Osteoblast (primary cell): ENCODE results near the gene SLC35B1. TPM values are rescaled to one million over a fixed set of nuclear protein-coding genes. Genes with fewer than 3 reads are reported as not detected.
A peak's percentile ranks its signal among the peaks of the same experiment; 100 is the strongest.

Source experiments
- DNase-seq: peaks from one replicate; pipeline ENCODE4 v3.0.0; 2011; ENCODE audit warnings: low spot score, mixed read lengths; ENCODE audit not compliant: insufficient read length; ENCODE audit errors: missing footprints
- H2AFZ ChIP-seq: 2 replicates; pipeline ENCODE4 v1.6.0; 2011; ENCODE audit warnings: mild to moderate bottlenecking, low read length
- H3K27ac ChIP-seq: 2 replicates; pipeline ENCODE4 v1.5.1; 2011; ENCODE audit warnings: mild to moderate bottlenecking, low read depth, low read length, moderate library complexity
- H3K27me3 ChIP-seq: 2 replicates; pipeline ENCODE4 v1.6.0; 2012; ENCODE audit warnings: mild to moderate bottlenecking, control low read depth, inconsistent platforms, low read length, moderate library complexity; ENCODE audit not compliant: insufficient read depth
- H3K36me3 ChIP-seq: 2 replicates; pipeline ENCODE4 v1.5.1; 2011; ENCODE audit warnings: mild to moderate bottlenecking, low read length, control low read depth, moderate library complexity; ENCODE audit not compliant: insufficient read depth
- H3K4me1 ChIP-seq: 2 replicates; pipeline ENCODE4 v1.5.1; 2011; ENCODE audit warnings: mild to moderate bottlenecking, low read length, control low read depth, moderate library complexity; ENCODE audit not compliant: insufficient read depth
- H3K4me2 ChIP-seq: 2 replicates; pipeline ENCODE4 v1.6.0; 2011; ENCODE audit warnings: mild to moderate bottlenecking, low read length; ENCODE audit not compliant: insufficient read depth
- H3K4me3 ChIP-seq: fragments of 200-600 bp; sonication (generic); 3 replicates; pipeline ENCODE4 v1.5.1; 2012; ENCODE audit warnings: mild to moderate bottlenecking, low read length, inconsistent platforms; ENCODE audit not compliant: insufficient read depth
- H3K79me2 ChIP-seq: 2 replicates; pipeline ENCODE4 v1.6.0; 2012; ENCODE audit warnings: mild to moderate bottlenecking, low read length, control low read depth, inconsistent platforms; ENCODE audit not compliant: insufficient read depth
- H3K9me3 ChIP-seq: 2 replicates; pipeline ENCODE4 v1.5.1; 2011; ENCODE audit warnings: low read depth, low read length, control low read depth
- H4K20me1 ChIP-seq: 2 replicates; pipeline ENCODE4 v1.6.0; 2012; ENCODE audit warnings: mild to moderate bottlenecking, low read length, control low read depth; ENCODE audit not compliant: insufficient read depth
- CTCF ChIP-seq: IDR thresholded peaks from 2 replicates; pipeline ENCODE4 v1.5.1; 2011; ENCODE audit warnings: mild to moderate bottlenecking, low read depth, low read length, moderate library complexity; ENCODE audit errors: extremely low read depth
- total RNA-seq: library from RNA; depleted of rRNA; stranded (reverse); fragments of >200 nt; gene quantifications from 2 replicates; pipeline ENCODE4 v1.2.3, GENCODE V29; 2012

Gene SLC35B1
- total RNA-seq, 1 donor = 48.1 TPM

- no peak overlapping the region for H3K4me2 ChIP-seq
- no peaks in the 10 kb centered on the region for H3K79me2 ChIP-seq
- no peaks in the 10 kb centered on the region for H3K9me3 ChIP-seq
- peak overlapping the region; percentile 47 for H3K27ac ChIP-seq
- no peaks in the 10 kb centered on the region for H4K20me1 ChIP-seq
- TF ChIP-seq CTCF = no peak
- H3K27me3 ChIP-seq = no peaks in the 10 kb centered on the region
- no peak overlapping the region for H3K4me3 ChIP-seq
- peak overlapping the region; percentile 39 for H2AFZ ChIP-seq
- DNase-seq = no peak
- H3K4me1 ChIP-seq = peaks cover 37% of the 10 kb centered on the region
- H3K36me3 ChIP-seq = no peaks in the 10 kb centered on the region
Measured at GRCh38 chr17:49692751-49693150, 15.0 kb downstream of the SLC35B1 start.

- H3K4me3 ChIP-seq = peak overlapping the region; percentile 4
- H3K27ac ChIP-seq = peak overlapping the region; percentile 84
- no peaks in the 10 kb centered on the region for H4K20me1 ChIP-seq
- no peaks in the 10 kb centered on the region for H3K27me3 ChIP-seq
- no peaks in the 10 kb centered on the region for H3K9me3 ChIP-seq
- TF ChIP-seq CTCF = no peak
- peaks cover 37% of the 10 kb centered on the region for H3K4me1 ChIP-seq
- peak overlapping the region; percentile 41 for H3K4me2 ChIP-seq
- H3K36me3 ChIP-seq = no peaks in the 10 kb centered on the region
- H2AFZ ChIP-seq = peak overlapping the region; percentile 12
- peak; percentile 79 for DNase-seq
- no peaks in the 10 kb centered on the region for H3K79me2 ChIP-seq
Measured at GRCh38 chr17:49691677-49692191, 16.0 kb downstream of the SLC35B1 start.

- Histone ChIP-seq H3K79me2 (no peaks in the 10 kb centered on the region), H3K27ac (peak overlapping the region; percentile 84), H3K36me3 (no peaks in the 10 kb centered on the region), H3K9me3 (no peaks in the 10 kb centered on the region), H3K4me2 (peak overlapping the region; percentile 41), H4K20me1 (no peaks in the 10 kb centered on the region), H3K27me3 (no peaks in the 10 kb centered on the region), H3K4me1 (peaks cover 34% of the 10 kb centered on the region), H2AFZ (no peak overlapping the region), H3K4me3 (peak overlapping the region; percentile 4)
- TF ChIP-seq CTCF = no peak
- DNase-seq = peak; percentile 90
Measured at GRCh38 chr17:49691086-49691676, 16.6 kb downstream of the SLC35B1 start.

GRCh38 chr17:49690256-49690655, 17.5 kb downstream of the SLC35B1 start:
- no peak for DNase-seq
- no peak for TF ChIP-seq CTCF
- Histone ChIP-seq H3K36me3 (no peaks in the 10 kb centered on the region), H3K4me3 (no peak overlapping the region), H3K27ac (no peak overlapping the region), H2AFZ (no peak overlapping the region), H3K4me2 (no peak overlapping the region), H3K4me1 (peaks cover 25% of the 10 kb centered on the region), H3K79me2 (no peaks in the 10 kb centered on the region), H4K20me1 (no peaks in the 10 kb centered on the region), H3K27me3 (no peaks in the 10 kb centered on the region), H3K9me3 (no peaks in the 10 kb centered on the region)
